ENCODE data around the gene SERPINE2.
A peak's percentile ranks its signal among the peaks of the same experiment; 100 is the strongest.

The SERPINE2 gene

GRCh38 chr2:223937535-223937934 lies 101.6 kb downstream of the SERPINE2 start:
- peaks cover 30% of the 10 kb centered on the region for H3K9me3 ChIP-seq
- TF ChIP-seq Cebpa-rat (IDR thresholded peaks at IDR 0.05) = no peak
- H3K27ac ChIP-seq = no peak overlapping the region
- no peak overlapping the region for H3K4me2 ChIP-seq
- peaks cover 9% of the 10 kb centered on the region for H3K4me1 ChIP-seq
- H4K20me1 ChIP-seq = peaks cover 42% of the 10 kb centered on the region
- H3K36me3 ChIP-seq = peaks cover 30% of the 10 kb centered on the region; the same call in 1 of the 2 replicates
- H3K9ac ChIP-seq = no peak overlapping the region
- no peaks in the 10 kb centered on the region for H3K27me3 ChIP-seq
- no peak overlapping the region for H3K4me3 ChIP-seq

- no peak for TF ChIP-seq Cebpa-rat (IDR thresholded peaks at IDR 0.05)
- H3K36me3 ChIP-seq = peaks cover 29% of the 10 kb centered on the region; the same call in 1 of the 2 replicates
- H3K9me3 ChIP-seq = peaks cover 30% of the 10 kb centered on the region
- H3K4me1 ChIP-seq = peaks cover 9% of the 10 kb centered on the region
- peaks cover 42% of the 10 kb centered on the region for H4K20me1 ChIP-seq
- H3K9ac ChIP-seq = no peak overlapping the region
- H3K27me3 ChIP-seq = no peaks in the 10 kb centered on the region
- H3K4me3 ChIP-seq = no peak overlapping the region
- H3K4me2 ChIP-seq = no peak overlapping the region
- H3K27ac ChIP-seq = no peak overlapping the region
These were observed 102.2 kb downstream of the SERPINE2 start for GRCh38 chr2:223936862-223937326.

GRCh38 chr2:223935459-223936125 lies 103.5 kb downstream of the SERPINE2 start:
- Histone ChIP-seq H3K9me3 (peaks cover 21% of the 10 kb centered on the region), H3K36me3 (peaks cover 22% of the 10 kb centered on the region; the same call in 1 of the 2 replicates), H3K27ac (no peak overlapping the region), H4K20me1 (peaks cover 39% of the 10 kb centered on the region), H3K27me3 (no peaks in the 10 kb centered on the region), H3K4me2 (no peak overlapping the region), H3K4me3 (no peak overlapping the region), H3K9ac (no peak overlapping the region), H3K4me1 (peaks cover 10% of the 10 kb centered on the region)
- TF ChIP-seq Cebpa-rat (IDR thresholded peaks at IDR 0.05) = no peak

- Histone ChIP-seq H3K4me2 (no peak overlapping the region), H3K9me3 (peaks cover 14% of the 10 kb centered on the region), H3K9ac (no peak overlapping the region), H3K36me3 (peaks cover 19% of the 10 kb centered on the region; the same call in 1 of the 2 replicates), H3K27me3 (no peaks in the 10 kb centered on the region), H3K4me1 (peaks cover 16% of the 10 kb centered on the region), H4K20me1 (peaks cover 45% of the 10 kb centered on the region), H3K4me3 (no peak overlapping the region), H3K27ac (no peak overlapping the region)
- TF ChIP-seq Cebpa-rat (IDR thresholded peaks at IDR 0.05) = no peak
These were observed 104.2 kb downstream of the SERPINE2 start for GRCh38 chr2:223934870-223935269.

- no peak overlapping the region for H3K27ac ChIP-seq
- H3K4me2 ChIP-seq = no peak overlapping the region
- H3K36me3 ChIP-seq = peaks cover 15% of the 10 kb centered on the region
- no peak for TF ChIP-seq Cebpa-rat (IDR thresholded peaks at IDR 0.05)
- no peak overlapping the region for H3K9ac ChIP-seq
- H3K9me3 ChIP-seq = peaks cover 9% of the 10 kb centered on the region
- peaks cover 35% of the 10 kb centered on the region for H4K20me1 ChIP-seq
- no peak overlapping the region for H3K4me3 ChIP-seq
- peaks cover 14% of the 10 kb centered on the region; the same call in 1 of the 2 replicates for H3K4me1 ChIP-seq
- no peaks in the 10 kb centered on the region for H3K27me3 ChIP-seq
These were observed 106.0 kb downstream of the SERPINE2 start for GRCh38 chr2:223932816-223933800.

GRCh38 chr2:223930103-223930976 lies 108.7 kb downstream of the SERPINE2 start:
- Histone ChIP-seq H4K20me1 (peaks cover 8% of the 10 kb centered on the region; the same call in 1 of the 2 replicates), H3K36me3 (peaks cover 40% of the 10 kb centered on the region), H3K4me3 (no peak overlapping the region), H3K27me3 (no peaks in the 10 kb centered on the region; the same call in 1 of the 2 replicates), H3K4me1 (peaks cover 14% of the 10 kb centered on the region; the same call in 1 of the 2 replicates), H3K9ac (no peak overlapping the region), H3K4me2 (no peak overlapping the region), H3K9me3 (peaks cover 36% of the 10 kb centered on the region), H3K27ac (no peak overlapping the region)
- TF ChIP-seq Cebpa-rat (IDR thresholded peaks at IDR 0.05) = no peak

- Histone ChIP-seq H3K27me3 (no peaks in the 10 kb centered on the region; the same call in 1 of the 2 replicates), H3K4me2 (0 out of 2 replicates have a peak overlapping the region, but pooled peaks have one; percentile 3), H3K36me3 (peaks cover 42% of the 10 kb centered on the region), H3K9me3 (peaks cover 38% of the 10 kb centered on the region), H3K4me3 (no peak overlapping the region), H3K27ac (no peak overlapping the region), H4K20me1 (peaks cover 8% of the 10 kb centered on the region; the same call in 1 of the 2 replicates), H3K4me1 (peaks cover 14% of the 10 kb centered on the region; the same call in 1 of the 2 replicates), H3K9ac (no peak overlapping the region)
- no peak for TF ChIP-seq Cebpa-rat (IDR thresholded peaks at IDR 0.05)
These were observed 109.4 kb downstream of the SERPINE2 start for GRCh38 chr2:223929571-223930102.

GRCh38 chr2:223928113-223929006 lies 110.7 kb downstream of the SERPINE2 start:
- no peak for TF ChIP-seq Cebpa-rat (IDR thresholded peaks at IDR 0.05)
- Histone ChIP-seq H3K27ac (no peak overlapping the region), H3K9me3 (peaks cover 48% of the 10 kb centered on the region), H3K27me3 (no peaks in the 10 kb centered on the region; the same call in 1 of the 2 replicates), H3K9ac (no peak overlapping the region), H3K36me3 (peaks cover 48% of the 10 kb centered on the region), H3K4me2 (no peak overlapping the region), H3K4me1 (peaks cover 14% of the 10 kb centered on the region; the same call in 1 of the 2 replicates), H3K4me3 (no peak overlapping the region), H4K20me1 (peaks cover 8% of the 10 kb centered on the region; the same call in 1 of the 2 replicates)
